Pulmonary artery endothelial cell (primary cell): Measurements from ENCODE around the gene ELF2. TPM values are rescaled to one million over a fixed set of nuclear protein-coding genes. Genes with fewer than 3 reads are reported as not detected.
"Not testable (repeated sequence)": the region's sequence is repeated elsewhere in the genome, so short reads cannot be mapped to it uniquely, and the experiment has no call there.

ENCODE experiments used
- DNase-seq: peaks from one replicate; pipeline ENCODE4 v3.0.0-alpha.2; 2011; ENCODE audit warnings: low read depth, low spot score
- total RNA-seq: library from RNA; depleted of rRNA; stranded (reverse); fragments of >200 nt; gene quantifications from 2 replicates; pipeline ENCODE4 v1.2.3, GENCODE V29; 2014

The ELF2 gene
- total RNA-seq, 1 donor from 2014 or later: 36.5 TPM

GRCh38 chr4:139144911-139145551 lies 32.0 kb downstream of the ELF2 start:
- DNase-seq: no peak

DNA sequence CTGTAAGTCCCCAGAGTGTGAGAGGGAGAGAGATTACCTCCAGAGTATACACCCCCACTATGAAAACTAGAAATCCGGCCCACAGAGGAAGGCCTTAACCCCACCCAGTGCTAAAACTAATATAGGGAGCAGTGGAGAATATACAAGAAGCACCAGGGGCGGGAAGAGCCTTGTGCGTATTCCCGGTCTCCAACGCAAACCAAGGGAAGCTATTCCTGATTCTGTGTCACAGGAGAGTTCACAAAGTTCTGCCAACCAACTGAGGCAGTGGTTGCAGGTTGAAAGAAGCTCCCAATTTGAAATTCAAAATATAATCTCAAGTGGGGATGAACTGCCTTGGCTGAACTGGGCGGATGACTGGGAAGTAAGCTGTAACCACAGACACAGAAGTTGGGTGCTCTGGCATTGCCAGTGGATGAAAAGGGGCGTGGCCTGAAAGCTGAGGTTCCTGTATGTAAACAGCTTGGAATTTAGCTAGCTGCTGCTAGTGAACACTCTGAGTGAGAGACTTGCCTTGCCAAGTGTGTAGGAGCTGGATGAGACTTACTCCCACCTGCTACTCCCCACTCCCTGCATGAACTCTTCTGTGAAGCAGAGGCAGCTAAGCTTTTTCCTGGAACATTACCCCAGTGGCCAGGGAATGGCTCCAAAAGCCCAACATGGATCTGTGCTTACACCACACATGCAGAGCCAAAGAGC lies 32.7 kb downstream of the ELF2 start:
- DNase-seq: no peak

GRCh38 chr4:139142980-139143379 lies 34.0 kb downstream of the ELF2 start:
- no peak for DNase-seq

GRCh38 chr4:139142087-139142486 lies 34.9 kb downstream of the ELF2 start:
- DNase-seq: no peak

- no peak for DNase-seq
Observed at GRCh38 chr4:139137763-139138162, 39.3 kb downstream of the ELF2 start.

- DNase-seq: no peak
Observed at GRCh38 chr4:139134403-139134802, 42.6 kb downstream of the ELF2 start.

GRCh38 chr4:139131209-139131870 lies 45.7 kb downstream of the ELF2 start:
- no peak for DNase-seq

- DNase-seq: no peak
Observed at GRCh38 chr4:139129206-139129605, 47.8 kb downstream of the ELF2 start.

GRCh38 chr4:139126898-139127297 lies 50.1 kb downstream of the ELF2 start:
- DNase-seq: no peak

DNA sequence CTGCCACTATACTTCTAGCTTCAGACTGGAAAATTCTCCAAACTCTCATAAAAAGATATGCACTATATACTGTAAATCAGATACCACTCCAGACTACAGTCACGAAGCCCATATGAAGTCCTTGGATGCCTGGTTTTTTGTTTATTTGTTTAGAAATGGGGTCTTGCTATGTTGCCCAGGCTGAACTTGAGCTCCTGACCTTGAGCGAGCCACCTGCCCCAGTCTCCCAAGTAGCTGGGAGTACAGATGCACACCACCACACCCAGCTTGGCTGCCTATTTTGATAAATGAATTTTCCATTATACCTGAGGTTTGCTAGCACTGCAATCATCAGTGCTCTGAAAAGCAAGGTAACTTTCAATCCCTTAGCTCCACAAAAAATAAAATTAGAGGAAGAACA lies 53.1 kb downstream of the ELF2 start:
- no peak for DNase-seq

GRCh38 chr4:139118365-139118764 lies 58.7 kb downstream of the ELF2 start:
- no peak for DNase-seq

- no peak for DNase-seq
Observed at GRCh38 chr4:139115226-139115625, 61.8 kb downstream of the ELF2 start.

GRCh38 chr4:139114795-139115194 lies 62.2 kb downstream of the ELF2 start:
- DNase-seq: not testable (repeated sequence)

DNA sequence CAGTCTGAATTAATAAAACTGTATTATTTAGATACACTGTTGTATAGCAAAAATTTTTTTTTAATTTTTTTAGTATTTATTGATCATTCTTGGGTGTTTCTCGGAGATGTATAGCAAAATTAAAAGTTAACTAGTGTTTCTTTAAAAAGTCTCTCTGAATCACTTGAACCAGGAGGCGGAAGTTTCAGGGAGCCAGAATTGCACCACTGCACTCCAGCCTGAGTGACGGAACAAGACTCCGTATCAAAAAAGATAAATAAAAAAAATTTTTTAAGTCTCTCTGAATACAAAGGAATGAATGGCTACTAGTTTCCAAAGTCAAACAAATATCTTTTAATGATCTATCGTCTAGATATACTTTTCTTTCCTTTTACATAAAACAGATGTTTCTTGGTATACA lies 64.4 kb downstream of the ELF2 start:
- no peak for DNase-seq

- DNase-seq: no peak
Observed at GRCh38 chr4:139108567-139109128, 68.4 kb downstream of the ELF2 start.

- peak; percentile 46 for DNase-seq
Observed at GRCh38 chr4:139099366-139099982, 77.5 kb downstream of the ELF2 start.

GRCh38 chr4:139092271-139092670 lies 84.7 kb downstream of the ELF2 start:
- no peak for DNase-seq

DNA sequence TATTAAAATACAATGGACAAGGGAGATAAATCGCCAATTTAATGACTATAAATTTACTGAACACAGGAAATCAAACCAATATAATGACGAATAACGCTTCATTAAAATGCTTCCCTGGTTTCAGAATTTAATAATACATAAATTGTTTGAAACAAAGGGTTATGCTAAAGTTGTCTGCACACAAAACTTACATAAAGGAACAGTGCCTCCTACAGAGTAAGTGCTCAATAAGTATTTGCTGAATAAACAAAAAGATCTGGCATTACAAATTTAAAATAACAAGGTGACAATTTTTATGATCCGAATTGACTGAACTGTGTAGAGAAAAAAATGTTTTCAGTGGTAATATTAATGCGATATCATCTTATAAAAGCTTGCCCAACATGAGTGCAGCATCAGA lies 91.9 kb downstream of the ELF2 start:
- DNase-seq: no peak

GRCh38 chr4:139084804-139085093 lies 92.3 kb downstream of the ELF2 start:
- no peak for DNase-seq

DNA sequence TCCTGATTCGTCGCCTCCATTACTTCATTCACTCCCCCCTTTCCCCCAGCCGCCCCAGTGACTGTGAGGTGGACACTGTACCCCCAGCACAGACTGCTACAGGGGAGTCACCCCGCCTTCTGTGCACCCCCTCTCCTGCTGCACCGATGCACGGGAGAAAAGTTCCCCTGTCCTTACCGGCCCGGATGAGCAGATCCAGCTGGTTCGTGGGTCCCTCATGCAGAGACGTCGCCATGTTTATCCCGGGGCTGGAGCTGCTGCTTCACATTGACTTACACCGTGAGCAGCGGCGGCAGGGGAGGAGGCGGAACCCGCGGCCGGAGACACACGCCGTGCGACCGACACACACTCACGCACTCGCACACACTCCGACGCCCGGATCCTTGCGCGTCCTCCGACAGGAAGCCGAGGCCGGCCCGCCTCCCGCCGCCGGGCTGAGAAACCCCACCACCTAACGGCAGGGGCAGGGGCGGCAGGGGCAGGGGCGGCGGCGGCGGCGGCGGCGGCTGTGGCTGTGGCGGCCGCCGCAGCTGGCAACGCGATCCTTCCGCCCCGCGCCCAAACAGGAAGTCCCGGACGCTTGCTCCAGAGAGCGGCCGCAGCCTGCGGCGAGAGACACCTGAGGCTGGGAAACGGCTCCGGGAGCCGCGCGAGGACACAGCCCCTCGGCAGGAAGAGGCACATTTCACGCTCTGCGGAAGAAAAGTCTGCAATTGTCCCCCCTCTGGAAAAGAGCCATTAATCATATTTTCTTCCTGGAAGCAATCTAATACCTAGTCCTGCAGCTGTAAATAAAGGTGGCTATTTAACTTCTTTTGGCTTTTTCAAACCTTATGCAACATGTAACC lies 92.8 kb downstream of the ELF2 start:
- peak; percentile 65 for DNase-seq

GRCh38 chr4:139083607-139083955 lies 93.4 kb downstream of the ELF2 start:
- peak; percentile 20 for DNase-seq
